IPS-20b (cell line): Measurements from ENCODE around the gene MEOX1.
"Not testable (repeated sequence)": the region's sequence is repeated elsewhere in the genome, so short reads cannot be mapped to it uniquely, and the experiment has no call there.

Source experiments
- H3K27ac ChIP-seq: one replicate; pipeline ENCODE4 v1.5.1; 2013; ENCODE audit warnings: low read length
- H3K27me3 ChIP-seq: 2 replicates; pipeline ENCODE4 v1.6.1; 2013; ENCODE audit warnings: mild to moderate bottlenecking, low read length, inconsistent platforms; ENCODE audit not compliant: insufficient read depth
- H3K36me3 ChIP-seq: 2 replicates; pipeline ENCODE4 v1.6.1; 2013; ENCODE audit warnings: low read depth, mild to moderate bottlenecking, inconsistent platforms, low read length, moderate library complexity; ENCODE audit not compliant: insufficient read depth
- H3K4me1 ChIP-seq: 2 replicates; pipeline ENCODE4 v1.6.1; 2013; ENCODE audit warnings: mild to moderate bottlenecking, control low read depth, inconsistent platforms, low read length, moderate library complexity; ENCODE audit not compliant: insufficient read depth
- H3K4me3 ChIP-seq: 2 replicates; pipeline ENCODE4 v1.5.1; 2013; ENCODE audit warnings: mild to moderate bottlenecking, low read length, inconsistent platforms
- H3K9ac ChIP-seq: 2 replicates; pipeline ENCODE4 v1.6.1; 2013; ENCODE audit warnings: low read depth, mild to moderate bottlenecking, inconsistent platforms, low read length, moderate library complexity
- H3K9me3 ChIP-seq: 2 replicates; pipeline ENCODE4 v1.6.1; 2013; ENCODE audit warnings: mild to moderate bottlenecking, low read depth, low read length, inconsistent platforms; ENCODE audit not compliant: insufficient read depth

Gene MEOX1

GRCh38 chr17:43695970-43696865 lies 34.5 kb upstream of the MEOX1 start:
- H3K9ac ChIP-seq = no peak overlapping the region
- no peak overlapping the region for H3K4me3 ChIP-seq
- H3K36me3 ChIP-seq = no peaks in the 10 kb centered on the region
- no peaks in the 10 kb centered on the region; the same call in 1 of the 2 replicates for H3K4me1 ChIP-seq
- H3K27ac ChIP-seq = no peak overlapping the region
- H3K27me3 ChIP-seq = no peaks in the 10 kb centered on the region
- H3K9me3 ChIP-seq = no peaks in the 10 kb centered on the region

- H3K4me3 ChIP-seq = peak overlapping the region; percentile 44; the same call in 1 of the 2 replicates
- H3K4me1 ChIP-seq = no peaks in the 10 kb centered on the region; the same call in 1 of the 2 replicates
- H3K27me3 ChIP-seq = no peaks in the 10 kb centered on the region
- no peaks in the 10 kb centered on the region for H3K36me3 ChIP-seq
- no peaks in the 10 kb centered on the region for H3K9me3 ChIP-seq
- H3K9ac ChIP-seq = peak overlapping the region; percentile 73
- peak overlapping the region; percentile 82 for H3K27ac ChIP-seq
Measured at GRCh38 chr17:43694081-43694870, 32.6 kb upstream of the MEOX1 start.

GRCh38 chr17:43691317-43691693 lies 29.6 kb upstream of the MEOX1 start:
- Histone ChIP-seq H3K9ac (no peak overlapping the region), H3K27ac (no peak overlapping the region), H3K27me3 (no peaks in the 10 kb centered on the region), H3K4me3 (no peak overlapping the region), H3K4me1 (no peaks in the 10 kb centered on the region; the same call in 1 of the 2 replicates), H3K36me3 (no peaks in the 10 kb centered on the region), H3K9me3 (no peaks in the 10 kb centered on the region)

GRCh38 chr17:43690624-43691316 lies 29.0 kb upstream of the MEOX1 start:
- Histone ChIP-seq H3K27me3 (no peaks in the 10 kb centered on the region), H3K4me1 (no peaks in the 10 kb centered on the region; the same call in 1 of the 2 replicates), H3K27ac (no peak overlapping the region), H3K9me3 (no peaks in the 10 kb centered on the region), H3K36me3 (no peaks in the 10 kb centered on the region), H3K9ac (no peak overlapping the region), H3K4me3 (no peak overlapping the region)

GRCh38 chr17:43689814-43690213 lies 28.1 kb upstream of the MEOX1 start:
- Histone ChIP-seq H3K27ac (no peak overlapping the region), H3K4me1 (no peaks in the 10 kb centered on the region; the same call in 1 of the 2 replicates), H3K27me3 (no peaks in the 10 kb centered on the region)

GRCh38 chr17:43689131-43689530 lies 27.4 kb upstream of the MEOX1 start:
- H3K9ac ChIP-seq = no peak overlapping the region
- no peaks in the 10 kb centered on the region for H3K27me3 ChIP-seq
- no peaks in the 10 kb centered on the region for H3K4me1 ChIP-seq
- H3K4me3 ChIP-seq = no peak overlapping the region
- no peak overlapping the region for H3K27ac ChIP-seq
- no peaks in the 10 kb centered on the region for H3K36me3 ChIP-seq
- no peaks in the 10 kb centered on the region for H3K9me3 ChIP-seq

More at GRCh38 chr17:43689814-43690213, 28.1 kb upstream of the MEOX1 start:
- Histone ChIP-seq H3K9me3 (no peaks in the 10 kb centered on the region), H3K9ac (no peak overlapping the region), H3K36me3 (no peaks in the 10 kb centered on the region), H3K4me3 (no peak overlapping the region)

GRCh38 chr17:43686957-43687356 lies 25.2 kb upstream of the MEOX1 start:
- H3K9me3 ChIP-seq, H3K9ac ChIP-seq, H3K4me3 ChIP-seq, H3K27me3 ChIP-seq, H3K36me3 ChIP-seq, H3K4me1 ChIP-seq, H3K27ac ChIP-seq: not testable (repeated sequence)

- no peak overlapping the region for H3K27ac ChIP-seq
- H3K4me1 ChIP-seq = no peaks in the 10 kb centered on the region
- H3K4me3 ChIP-seq = no peak overlapping the region
- H3K36me3 ChIP-seq = no peaks in the 10 kb centered on the region
- H3K27me3 ChIP-seq = no peaks in the 10 kb centered on the region
- H3K9ac ChIP-seq = no peak overlapping the region
- H3K9me3 ChIP-seq = no peaks in the 10 kb centered on the region
Measured at GRCh38 chr17:43683928-43684653, 22.4 kb upstream of the MEOX1 start.

- Histone ChIP-seq H3K4me1 (peaks cover 14% of the 10 kb centered on the region; the same call in 1 of the 2 replicates), H3K27ac (no peak overlapping the region), H3K9me3 (no peaks in the 10 kb centered on the region), H3K9ac (no peak overlapping the region), H3K4me3 (no peak overlapping the region), H3K27me3 (no peaks in the 10 kb centered on the region), H3K36me3 (no peaks in the 10 kb centered on the region)
Measured at GRCh38 chr17:43680461-43680860, 18.7 kb upstream of the MEOX1 start.

- H3K9me3 ChIP-seq = no peaks in the 10 kb centered on the region
- no peak overlapping the region for H3K4me3 ChIP-seq
- H3K4me1 ChIP-seq = peaks cover 14% of the 10 kb centered on the region; the same call in 1 of the 2 replicates
- H3K27ac ChIP-seq = no peak overlapping the region
- no peaks in the 10 kb centered on the region for H3K36me3 ChIP-seq
- H3K27me3 ChIP-seq = no peaks in the 10 kb centered on the region
- H3K9ac ChIP-seq = no peak overlapping the region
Measured at GRCh38 chr17:43679911-43680310, 18.2 kb upstream of the MEOX1 start.

GRCh38 chr17:43679401-43679800 lies 17.7 kb upstream of the MEOX1 start:
- H3K9ac ChIP-seq = no peak overlapping the region
- peaks cover 14% of the 10 kb centered on the region; the same call in 1 of the 2 replicates for H3K4me1 ChIP-seq
- H3K9me3 ChIP-seq = no peaks in the 10 kb centered on the region
- H3K27ac ChIP-seq = no peak overlapping the region
- H3K27me3 ChIP-seq = no peaks in the 10 kb centered on the region
- H3K4me3 ChIP-seq = no peak overlapping the region
- H3K36me3 ChIP-seq = no peaks in the 10 kb centered on the region
